Astrocyte (in vitro differentiated cells and primary cell): Measurements from ENCODE around the gene TXNDC17.

ENCODE experiments used
- EZH2 ChIP-seq: IDR thresholded peaks from 2 replicates; pipeline ENCODE4 v1.6.1; 2012; ENCODE audit warnings: mild to moderate bottlenecking, low read length, inconsistent platforms; ENCODE audit not compliant: insufficient read depth
- TF ChIP-seq, protein P1 (sequence below): IDR thresholded peaks from 2 replicates; pipeline ENCODE4 v1.5.1; 2011; ENCODE audit warnings: low read depth, mild to moderate bottlenecking, inconsistent platforms, low read length, moderate library complexity; ENCODE audit not compliant: insufficient read depth

DNA sequence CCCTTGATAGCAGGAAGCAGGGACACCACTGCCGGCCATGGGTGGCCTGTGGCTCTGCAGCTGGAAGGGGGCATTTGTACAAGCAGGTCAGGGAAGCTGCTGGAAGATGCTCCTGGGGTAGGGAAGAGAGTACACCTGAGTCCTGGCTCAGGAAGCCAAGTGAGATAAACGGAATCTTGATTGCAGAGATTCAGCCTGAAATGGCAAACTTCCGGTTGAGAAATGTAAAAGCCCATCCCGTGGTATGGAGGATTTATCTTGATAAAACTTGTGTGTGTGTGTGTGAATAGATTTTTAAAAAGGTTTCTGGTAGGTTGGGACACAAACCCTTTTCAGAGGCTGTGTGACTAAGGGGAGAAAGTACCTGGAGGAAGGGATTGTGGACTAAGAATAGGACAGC is 40.3 kb downstream of the TXNDC17 start:
- TF ChIP-seq, protein P1, sequence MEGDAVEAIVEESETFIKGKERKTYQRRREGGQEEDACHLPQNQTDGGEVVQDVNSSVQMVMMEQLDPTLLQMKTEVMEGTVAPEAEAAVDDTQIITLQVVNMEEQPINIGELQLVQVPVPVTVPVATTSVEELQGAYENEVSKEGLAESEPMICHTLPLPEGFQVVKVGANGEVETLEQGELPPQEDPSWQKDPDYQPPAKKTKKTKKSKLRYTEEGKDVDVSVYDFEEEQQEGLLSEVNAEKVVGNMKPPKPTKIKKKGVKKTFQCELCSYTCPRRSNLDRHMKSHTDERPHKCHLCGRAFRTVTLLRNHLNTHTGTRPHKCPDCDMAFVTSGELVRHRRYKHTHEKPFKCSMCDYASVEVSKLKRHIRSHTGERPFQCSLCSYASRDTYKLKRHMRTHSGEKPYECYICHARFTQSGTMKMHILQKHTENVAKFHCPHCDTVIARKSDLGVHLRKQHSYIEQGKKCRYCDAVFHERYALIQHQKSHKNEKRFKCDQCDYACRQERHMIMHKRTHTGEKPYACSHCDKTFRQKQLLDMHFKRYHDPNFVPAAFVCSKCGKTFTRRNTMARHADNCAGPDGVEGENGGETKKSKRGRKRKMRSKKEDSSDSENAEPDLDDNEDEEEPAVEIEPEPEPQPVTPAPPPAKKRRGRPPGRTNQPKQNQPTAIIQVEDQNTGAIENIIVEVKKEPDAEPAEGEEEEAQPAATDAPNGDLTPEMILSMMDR = no peak
- TF ChIP-seq EZH2 = no peak
